OCI-LY1 (cell line): ENCODE results near the gene TASP1.

Source experiments
- EZH2 ChIP-seq: fragments of 200-600 bp; sonication (generic), shearing (Covaris generic); IDR thresholded peaks from 2 replicates; pipeline ENCODE4 v1.8.0; 2017; ENCODE audit warnings: borderline replicate concordance, mixed run types, mild to moderate bottlenecking, antibody characterized with exemption, low read length, moderate library complexity, mixed read lengths
- TF ChIP-seq, protein P1 (sequence below): fragments of 200-600 bp; sonication (generic), shearing (Covaris generic); IDR thresholded peaks from 2 replicates; pipeline ENCODE4 v1.5.1; 2017; ENCODE audit warnings: mild to moderate bottlenecking, antibody characterized with exemption, low read length, moderate library complexity, mixed read lengths

DNA sequence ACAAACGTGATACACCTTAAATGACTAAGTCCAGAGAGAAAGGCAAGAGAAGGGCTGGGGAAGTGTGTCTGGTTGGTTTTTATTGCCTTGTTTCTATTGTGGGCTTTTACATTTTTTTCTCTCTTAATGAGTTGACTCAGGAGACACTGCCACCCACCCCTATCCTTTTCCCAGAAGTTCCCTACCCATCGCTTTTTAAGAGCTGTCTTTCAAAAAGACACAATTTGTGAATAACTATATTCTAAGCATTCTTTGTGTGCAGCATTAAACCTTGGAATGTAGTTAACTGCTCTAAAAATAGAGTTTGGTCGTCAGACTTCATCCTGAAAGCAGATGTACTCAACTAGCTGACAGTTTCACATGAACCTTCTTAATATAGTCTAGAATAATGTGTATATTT, 242.7 kb downstream of the TASP1 start:
- TF ChIP-seq, protein P1, sequence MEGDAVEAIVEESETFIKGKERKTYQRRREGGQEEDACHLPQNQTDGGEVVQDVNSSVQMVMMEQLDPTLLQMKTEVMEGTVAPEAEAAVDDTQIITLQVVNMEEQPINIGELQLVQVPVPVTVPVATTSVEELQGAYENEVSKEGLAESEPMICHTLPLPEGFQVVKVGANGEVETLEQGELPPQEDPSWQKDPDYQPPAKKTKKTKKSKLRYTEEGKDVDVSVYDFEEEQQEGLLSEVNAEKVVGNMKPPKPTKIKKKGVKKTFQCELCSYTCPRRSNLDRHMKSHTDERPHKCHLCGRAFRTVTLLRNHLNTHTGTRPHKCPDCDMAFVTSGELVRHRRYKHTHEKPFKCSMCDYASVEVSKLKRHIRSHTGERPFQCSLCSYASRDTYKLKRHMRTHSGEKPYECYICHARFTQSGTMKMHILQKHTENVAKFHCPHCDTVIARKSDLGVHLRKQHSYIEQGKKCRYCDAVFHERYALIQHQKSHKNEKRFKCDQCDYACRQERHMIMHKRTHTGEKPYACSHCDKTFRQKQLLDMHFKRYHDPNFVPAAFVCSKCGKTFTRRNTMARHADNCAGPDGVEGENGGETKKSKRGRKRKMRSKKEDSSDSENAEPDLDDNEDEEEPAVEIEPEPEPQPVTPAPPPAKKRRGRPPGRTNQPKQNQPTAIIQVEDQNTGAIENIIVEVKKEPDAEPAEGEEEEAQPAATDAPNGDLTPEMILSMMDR = no peak
- TF ChIP-seq EZH2 = no peak
